CMK (cell line): ENCODE measurements around the gene DLG2.
A peak's percentile ranks its signal among the peaks of the same experiment; 100 is the strongest.
"Not testable (repeated sequence)": the region's sequence is repeated elsewhere in the genome, so short reads cannot be mapped to it uniquely, and the experiment has no call there.

Experiments used
- DNase-seq: peaks from one replicate; pipeline ENCODE4 v3.0.0-alpha.2; 2010; ENCODE audit warnings: low read depth

The DLG2 gene

DNA sequence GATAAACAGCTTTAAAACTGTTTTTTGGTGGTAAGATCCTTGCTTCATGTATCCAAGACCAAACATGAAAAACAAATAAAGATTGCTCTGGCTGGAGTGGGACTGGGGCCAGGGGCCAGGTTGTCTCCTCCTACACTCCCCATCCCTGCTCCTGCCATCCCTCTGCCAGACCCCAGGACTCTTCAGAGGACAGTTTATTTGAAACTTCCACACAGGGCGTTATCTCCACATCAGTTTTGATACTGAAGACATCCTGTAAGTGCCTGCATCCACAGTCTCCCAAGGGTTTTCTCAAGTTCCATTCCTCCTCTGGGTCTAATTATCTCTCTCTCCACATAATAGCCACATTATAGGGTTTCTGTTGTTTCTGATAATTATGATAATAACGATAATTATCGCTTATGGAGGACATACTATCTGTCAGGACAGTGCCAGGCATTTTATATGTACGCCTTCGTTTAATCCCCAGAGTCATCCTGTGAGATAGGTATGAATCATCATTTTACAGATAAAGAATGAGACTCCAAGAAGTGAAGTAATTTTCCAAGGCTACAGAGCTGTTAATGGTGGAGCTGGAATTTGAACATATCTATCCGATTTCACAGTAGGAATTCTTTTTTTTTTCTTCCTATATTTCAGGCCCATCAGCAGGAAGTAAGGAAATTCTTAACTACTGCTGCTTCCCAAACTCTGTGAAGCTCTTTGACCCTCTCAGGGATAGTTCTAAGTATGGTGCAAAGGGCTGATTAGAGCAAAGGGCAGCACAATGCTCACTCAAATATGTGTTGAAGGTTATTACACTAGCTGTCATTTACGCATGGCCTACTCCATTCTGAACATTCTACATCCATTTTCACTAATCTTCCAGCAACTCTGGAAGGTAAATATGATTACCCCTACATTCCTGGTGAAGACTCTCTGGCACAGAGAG is 1852.9 kb downstream of the DLG2 start:
- no peak for DNase-seq

DNA sequence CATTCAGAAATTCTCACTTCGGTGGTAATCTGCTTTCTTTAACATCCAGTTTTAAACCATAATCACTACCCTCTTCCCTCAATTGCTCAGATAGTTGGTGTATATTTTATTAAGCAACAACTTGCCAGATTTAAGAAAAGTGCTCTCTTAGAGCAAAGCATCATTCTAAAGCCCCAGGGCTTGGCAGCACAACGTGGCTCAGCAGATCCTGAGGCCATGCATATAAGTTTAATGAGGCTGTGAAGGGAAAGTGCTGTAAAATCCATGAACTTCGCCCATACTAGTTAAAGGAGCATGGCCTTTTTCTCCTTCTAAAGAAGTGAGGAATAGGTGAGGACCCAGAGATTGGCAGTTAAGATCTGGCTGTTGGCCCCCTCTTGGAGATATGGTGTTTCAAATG is 1858.7 kb downstream of the DLG2 start:
- DNase-seq, result no peak

DNA sequence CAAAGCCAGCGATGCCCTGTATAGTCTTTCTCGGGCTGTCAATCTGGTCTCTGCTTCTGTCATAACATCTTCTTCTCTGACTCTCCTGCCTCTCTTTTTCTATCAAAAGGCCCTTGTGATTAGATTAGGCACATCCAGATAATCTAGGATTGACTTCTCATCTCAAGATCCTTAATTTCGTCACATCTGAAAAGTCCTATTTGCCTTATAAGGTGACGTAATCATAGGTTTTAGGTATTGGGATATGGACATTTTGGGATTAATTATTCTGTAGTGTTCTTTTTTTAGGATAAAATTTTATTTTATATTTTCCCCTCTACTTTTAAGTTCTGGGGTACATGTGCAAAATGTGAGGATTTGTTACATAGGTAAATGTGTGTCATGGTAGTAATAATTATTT is 1860.2 kb downstream of the DLG2 start:
- no peak for DNase-seq

DNA sequence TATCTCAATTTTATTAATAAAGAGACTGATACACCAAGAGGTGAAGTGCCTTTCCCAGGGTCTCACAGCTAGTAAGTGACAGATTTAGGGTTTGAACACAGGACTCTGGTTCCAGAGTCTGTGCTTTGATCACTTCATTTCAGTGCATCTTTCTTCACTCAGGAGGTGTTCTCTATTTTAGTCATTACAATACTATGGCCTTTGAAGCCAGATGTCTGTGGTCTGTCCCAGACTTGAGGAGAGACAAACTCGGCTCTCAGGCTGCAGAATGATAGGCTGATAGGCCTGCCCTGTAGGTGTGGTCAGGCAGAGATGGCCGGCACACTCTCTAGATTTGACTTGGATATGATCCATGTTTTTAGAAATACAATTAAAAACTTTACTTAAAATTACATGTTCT is 1862.5 kb downstream of the DLG2 start:
- DNase-seq, result no peak

DNA sequence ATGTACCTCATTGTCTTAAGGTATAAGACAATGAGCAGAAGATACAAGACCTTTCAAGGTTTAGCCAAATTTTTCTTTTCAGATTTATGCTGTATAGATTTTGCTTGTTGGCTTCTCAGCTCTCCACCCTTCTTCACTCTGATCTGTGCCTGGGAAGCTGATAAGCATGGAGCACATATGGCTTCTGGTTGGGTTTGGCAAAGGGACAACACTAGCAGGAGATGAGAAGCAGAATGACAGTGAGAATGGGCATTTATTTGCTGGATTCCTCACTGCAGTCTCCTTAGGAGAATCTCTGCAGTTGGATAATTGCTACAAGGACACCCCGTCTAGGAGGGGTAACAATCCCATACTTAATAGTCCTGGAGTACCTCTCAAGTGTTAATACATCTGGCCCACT is 1866.2 kb downstream of the DLG2 start:
- DNase-seq, result no peak

DNA sequence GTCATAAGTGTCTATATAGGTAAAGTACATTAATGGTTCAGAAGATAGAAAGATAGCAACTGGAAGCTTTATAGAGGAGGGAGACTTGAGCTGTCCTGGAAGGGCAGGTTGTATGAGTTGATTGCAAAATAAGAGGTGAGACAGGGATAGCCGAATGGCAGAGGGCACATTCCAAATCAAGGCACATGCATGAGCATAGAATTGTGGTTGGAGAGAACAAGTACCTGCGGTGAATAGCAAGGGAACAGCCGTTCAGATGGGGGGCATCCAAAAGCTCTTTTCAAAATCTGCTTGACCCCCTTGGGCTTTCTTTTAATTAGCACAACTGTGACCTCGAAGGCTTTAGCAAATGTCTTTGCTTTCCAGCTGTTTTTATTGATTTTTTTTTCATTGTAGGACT is 1868.0 kb downstream of the DLG2 start:
- DNase-seq, result no peak

DNA sequence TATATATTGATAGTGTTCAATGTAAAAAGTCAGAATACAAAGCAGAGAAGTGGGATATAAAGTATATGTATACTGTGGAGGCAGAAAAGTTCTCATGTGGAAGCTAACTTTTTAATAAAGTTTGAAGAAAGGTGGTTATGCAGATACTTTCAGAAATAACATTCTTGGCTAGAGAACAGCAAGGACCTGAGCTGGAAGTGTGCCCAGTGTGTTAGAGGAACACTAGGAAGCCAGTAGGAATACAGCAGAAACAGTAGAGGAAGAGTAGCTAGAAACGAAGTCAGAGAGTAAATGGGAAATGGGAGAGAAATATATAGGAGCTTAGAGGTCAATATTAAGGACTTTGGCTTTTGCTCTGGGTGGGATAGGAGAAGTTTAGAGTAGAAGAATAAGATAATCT is 1876.1 kb downstream of the DLG2 start:
- DNase-seq, result no peak

DNA sequence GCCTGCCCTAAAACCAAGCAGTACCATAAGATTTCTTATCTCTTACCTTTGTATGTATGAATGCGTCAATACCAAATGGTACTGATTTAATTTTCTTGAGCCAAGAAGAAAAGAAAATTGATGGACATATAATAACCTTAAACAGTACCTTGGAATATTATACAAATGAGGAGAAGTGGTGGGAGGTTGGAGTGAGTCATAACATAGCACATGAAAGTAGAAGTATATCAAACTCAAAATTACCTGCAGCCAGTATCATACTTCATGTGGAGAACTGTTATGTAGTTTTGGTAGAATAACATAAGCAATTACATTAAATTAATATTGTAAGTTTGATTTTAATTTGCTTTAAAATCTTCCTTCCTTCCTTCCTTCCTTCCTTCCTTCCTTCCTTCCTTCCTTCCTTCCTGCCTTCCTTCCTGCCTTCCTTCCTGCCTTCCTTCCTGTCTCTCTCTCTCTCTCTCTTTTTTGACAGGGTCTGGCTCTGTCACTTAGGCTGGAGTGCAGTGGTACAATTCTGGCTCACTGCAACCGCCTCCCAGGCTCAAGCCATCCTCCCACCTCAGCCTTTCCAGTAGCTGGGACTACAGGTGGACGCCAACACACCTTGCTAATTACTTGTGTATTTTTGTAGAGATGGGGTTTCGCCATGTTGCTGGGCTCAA is 1880.1 kb downstream of the DLG2 start:
- DNase-seq, result no peak

DNA sequence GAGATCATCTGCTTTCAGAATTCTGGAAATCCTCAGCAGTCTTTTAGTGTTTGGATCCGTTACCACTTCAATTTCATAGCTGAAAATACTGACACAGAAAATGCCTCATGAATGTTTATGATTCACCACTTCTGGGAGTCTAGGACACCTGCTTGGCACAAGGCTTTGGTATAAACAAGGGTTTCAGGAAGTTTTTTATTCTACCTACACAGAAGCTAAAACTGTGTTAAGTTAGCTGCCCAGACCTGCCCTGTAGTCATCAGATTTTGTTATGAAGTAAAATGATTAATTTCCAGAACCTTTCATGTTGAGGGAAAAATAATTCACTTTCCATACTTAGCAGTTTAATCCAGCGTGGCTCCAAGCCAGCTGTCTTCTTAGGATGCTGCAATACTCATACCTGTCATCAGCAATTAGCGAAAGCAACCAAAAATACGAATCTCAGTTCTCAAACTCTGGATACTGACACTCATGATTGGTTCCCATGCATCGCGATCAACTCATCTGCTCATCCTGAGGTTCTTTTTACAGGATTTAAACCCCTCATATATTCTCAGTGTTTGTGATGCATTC is 1882.4 kb downstream of the DLG2 start:
- DNase-seq, result no peak

DNA sequence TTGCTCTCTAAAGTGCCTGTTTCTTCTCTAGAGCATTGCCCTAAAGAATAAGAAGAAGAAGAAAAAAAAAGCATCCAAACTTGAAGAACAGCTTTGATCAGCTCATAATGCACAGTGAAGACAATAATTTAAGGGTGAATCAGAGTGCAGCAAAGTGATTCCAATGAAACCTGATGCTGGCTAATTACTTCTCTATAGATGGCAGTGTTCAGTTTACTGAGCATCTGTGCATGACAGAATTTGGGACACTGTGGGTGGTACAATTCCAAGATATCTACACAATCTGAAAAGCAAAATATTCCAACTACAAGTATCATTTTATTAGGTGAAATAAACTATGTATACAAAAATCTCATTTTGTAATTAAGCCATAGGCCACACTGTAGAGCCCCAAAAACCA is 1890.5 kb downstream of the DLG2 start:
- no peak for DNase-seq

DNA sequence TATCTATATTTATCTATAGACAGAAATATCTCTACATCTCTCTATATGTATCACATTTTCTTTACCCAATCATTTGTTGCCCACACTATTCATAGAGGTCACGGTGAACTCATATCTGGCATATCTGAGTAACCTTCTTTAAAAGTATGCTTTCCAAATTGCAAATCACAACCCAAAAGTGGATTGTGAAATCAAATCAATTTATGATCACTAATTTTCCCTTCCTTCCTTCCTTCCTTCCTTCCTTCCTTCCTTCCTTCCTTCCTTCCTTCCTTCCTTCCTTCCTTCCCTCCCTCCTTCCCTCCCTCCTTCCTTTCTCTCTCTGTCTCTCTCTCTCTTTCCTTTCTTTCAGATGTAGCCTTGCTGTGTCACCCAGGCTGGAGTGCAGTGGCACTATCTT is 1893.0 kb downstream of the DLG2 start:
- DNase-seq, result no peak

DNA sequence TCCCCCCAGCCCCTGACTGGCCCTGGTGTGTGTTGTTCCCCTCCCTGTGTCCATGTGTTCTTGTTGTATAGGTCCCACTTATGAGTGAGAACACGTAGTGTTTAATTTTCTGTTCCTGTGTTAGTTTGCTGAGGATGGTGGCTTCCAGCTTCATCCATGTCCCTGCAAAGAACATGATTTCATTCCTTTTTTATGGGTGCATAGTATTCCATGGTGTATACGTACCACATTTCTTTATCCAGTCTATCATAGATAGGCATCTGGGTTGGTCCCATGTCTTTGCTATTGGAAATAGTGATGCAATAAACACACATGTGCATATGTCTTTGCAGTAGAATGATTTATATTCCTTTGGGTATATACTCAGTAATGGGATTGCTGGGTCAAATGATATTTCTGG is 1895.9 kb downstream of the DLG2 start:
- not testable (repeated sequence) for DNase-seq

DNA sequence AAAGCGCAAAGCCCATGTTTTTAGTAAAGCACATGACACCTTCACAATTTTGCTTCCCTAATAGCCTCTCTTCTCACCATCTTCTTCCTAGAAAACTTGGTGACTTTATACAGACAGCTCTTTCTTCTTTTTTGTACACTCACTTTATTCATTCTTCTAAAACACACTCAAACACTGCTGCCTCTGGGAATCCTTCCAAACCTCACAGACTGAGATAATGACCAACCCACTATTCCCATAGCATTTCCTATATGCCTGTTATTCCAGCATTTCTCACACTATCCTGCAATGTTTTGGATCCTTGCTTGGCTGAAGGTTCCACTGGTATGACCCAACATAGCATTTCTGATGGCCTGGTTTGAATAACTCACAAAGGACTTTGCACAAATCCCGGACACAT is 1898.9 kb downstream of the DLG2 start:
- DNase-seq, result no peak

DNA sequence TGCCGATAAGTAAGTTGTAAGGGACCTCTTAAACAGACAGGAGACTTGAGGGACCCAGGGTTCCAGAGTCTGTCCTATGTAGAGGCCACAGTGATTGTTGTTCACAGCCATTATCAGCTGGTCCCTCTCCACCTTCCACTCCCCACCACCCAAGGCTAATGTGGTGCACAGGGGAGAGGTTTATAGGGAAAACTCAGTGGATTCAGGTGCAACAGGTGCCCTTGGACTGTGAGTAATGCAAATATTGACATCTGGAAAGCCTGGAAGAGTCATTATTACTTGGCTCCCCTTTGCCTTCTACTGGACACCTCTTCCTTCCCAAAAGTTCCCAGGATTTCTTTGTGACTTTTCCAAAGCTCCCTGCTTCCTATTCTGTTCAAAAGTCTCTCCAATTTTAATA is 1899.9 kb downstream of the DLG2 start:
- DNase-seq, result no peak

DNA sequence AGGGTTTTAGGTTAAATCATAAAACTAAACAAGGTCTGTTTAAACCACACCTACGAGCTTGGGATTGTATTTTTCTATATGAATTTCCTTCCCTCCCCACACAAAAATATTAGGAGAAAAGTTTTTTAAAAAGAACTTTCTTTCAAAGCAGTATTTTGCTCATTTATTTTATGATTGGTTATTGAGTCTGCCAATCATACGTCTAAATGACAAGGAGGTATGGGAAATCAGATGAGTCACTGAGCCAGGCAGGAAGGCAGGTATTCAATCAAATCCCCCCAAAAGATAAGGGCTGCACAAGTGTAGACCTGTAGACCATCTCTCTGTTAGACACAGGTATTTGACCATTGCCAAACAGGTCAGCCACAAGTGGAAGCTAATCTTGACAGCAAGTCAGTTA is 1900.8 kb downstream of the DLG2 start:
- DNase-seq, result no peak

DNA sequence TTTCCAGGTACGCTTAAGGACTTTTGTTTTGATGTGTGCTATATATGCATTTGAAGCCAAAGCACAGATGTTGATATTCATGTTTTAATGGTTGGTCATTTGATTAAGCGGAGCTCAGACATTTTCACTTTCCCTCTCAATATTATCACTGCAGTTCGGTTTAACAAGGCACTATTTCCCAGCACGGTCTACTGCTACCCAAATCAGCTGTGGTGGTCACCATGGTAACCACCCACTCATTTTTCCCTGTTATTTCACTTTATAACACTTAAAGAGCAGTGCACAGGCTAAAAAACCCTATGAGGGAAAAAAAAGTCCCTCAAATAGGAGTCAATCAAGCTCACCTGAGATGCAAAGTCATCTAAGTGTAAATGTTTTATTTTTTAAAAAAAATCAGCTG is 1901.4 kb downstream of the DLG2 start:
- DNase-seq, result no peak

DNA sequence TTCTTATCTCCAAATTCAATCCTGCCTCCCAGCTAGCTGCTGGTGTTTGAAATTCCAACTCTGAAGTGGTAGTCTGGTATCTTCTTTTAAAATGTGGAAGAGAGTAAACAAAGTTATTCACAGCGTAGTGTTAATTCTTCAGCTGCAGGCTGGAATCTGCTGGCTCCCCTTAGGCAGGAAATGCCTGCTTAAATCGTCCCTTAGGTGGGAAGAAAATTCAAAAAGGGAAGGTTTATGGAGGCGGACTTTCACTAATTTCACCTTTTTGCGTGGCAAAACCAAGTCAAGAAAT is 1901.9 kb downstream of the DLG2 start:
- DNase-seq, result no peak

DNA sequence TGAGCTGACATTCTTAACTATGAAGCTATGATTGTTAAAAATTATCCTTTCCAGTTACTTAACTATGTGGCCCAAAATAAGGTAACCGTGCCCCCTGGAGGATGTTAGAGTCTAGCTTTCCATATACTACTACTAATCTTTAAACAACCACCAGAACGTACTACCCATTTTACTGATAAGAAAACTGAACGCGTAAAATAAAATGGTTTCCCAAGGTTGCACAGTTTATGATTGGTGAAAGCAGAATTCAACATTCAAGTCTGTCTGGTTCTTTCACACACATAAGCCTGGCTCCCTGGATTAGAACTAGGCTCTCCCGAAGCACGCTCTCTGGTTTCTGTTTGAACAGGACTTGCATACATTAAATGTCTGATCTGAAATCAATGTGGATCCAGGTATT is 1903.1 kb downstream of the DLG2 start:
- peak; percentile 11 for DNase-seq

DNA sequence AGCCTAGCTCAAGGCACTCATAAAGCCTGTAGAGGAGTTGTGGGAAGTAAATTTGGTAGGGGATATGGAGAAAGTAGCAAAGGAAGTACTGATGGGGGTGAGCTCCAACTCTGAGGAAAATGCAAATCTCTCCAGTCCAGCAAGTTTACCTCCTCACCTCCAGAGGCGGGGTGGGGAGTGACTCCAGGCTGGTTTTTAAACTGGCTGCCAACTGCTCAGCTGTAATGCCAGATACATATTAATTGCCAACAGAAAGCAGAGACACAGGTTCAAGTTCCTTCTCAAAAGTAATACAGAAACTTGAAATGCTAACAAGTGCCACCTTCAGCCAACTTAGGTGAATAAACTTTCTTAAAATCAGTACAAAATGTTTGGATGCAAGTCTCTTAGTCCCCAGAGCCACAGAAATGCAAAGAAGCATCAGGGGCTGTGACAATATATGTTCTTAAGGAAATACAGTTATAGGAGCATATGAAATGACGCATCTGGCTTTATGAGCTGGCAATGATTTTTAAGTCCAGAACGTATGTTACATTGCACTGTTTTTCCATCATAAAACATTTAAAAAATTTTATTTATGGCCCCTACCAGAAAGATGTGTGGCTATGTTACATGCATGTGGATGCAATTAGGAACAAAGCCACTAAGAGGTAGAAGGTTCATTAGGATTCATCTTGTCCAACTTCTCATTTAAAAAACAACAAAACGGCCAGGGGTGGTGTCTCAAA is 1904.6 kb downstream of the DLG2 start:
- DNase-seq, result no peak

DNA sequence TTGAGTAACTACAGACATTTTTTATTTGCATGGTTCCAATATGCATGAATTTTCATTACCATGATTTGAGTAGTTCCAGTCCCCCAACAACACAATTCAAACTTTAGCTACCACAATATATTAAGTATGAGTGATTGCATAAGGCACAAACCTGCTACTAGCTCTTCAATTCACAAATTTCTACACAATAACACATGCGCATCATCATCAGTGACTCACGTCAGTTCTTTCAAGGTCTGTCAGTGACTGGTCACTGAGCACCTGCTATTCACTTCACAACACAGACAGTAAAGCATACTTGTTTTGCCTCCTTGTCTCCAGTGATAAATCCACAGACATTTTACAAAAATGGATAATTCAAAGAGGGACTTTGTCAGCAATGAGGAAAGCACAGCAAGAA is 1905.9 kb downstream of the DLG2 start:
- DNase-seq, result no peak

DNA sequence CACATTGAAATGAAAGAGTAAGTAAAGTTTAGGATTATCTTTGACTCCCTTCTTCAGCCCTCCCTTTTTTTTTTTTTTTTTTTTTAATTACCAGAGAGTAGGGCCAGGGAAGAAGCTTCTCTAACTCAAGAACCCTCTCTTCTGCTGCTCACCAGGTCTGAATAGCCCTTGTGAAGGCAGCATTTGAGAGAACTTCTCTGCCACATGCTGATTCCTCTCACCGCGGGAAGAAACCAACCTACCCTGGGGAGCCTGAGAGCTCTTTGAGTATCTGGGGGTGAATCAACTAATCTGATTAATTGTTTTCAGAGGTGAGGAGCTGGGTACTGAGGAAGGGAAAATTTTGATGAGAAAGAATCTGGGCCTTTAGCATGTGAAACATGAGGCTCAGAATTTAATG is 1906.5 kb downstream of the DLG2 start:
- no peak for DNase-seq

DNA sequence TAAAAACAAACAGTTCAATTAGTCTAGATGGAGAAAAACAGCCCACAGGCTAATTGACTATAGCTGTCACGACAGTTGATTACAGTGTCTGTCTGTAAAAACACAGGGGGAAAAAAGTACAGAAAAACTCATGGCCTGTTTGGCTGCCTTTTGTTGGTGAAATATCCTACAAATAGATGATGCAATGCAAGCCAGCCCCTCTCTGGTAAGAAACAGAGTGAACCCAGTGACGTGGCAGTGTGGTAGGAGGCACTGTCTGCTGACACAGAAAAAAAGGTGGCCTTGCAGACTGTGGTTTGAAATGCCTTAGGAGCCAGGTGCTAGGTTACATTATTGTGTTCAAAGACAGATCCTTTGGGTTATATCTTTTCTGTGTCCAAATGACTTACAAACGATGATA is 1909.6 kb downstream of the DLG2 start:
- DNase-seq, result no peak
